H4 (cell line): ENCODE results near the gene SAP30L. TPM values are rescaled to one million over a fixed set of nuclear protein-coding genes. Genes with fewer than 3 reads are reported as not detected.

ENCODE experiments used
- DNase-seq: peaks from one replicate; pipeline ENCODE4 v3.0.0-alpha.2; 2015; ENCODE audit warnings: low spot score
- total RNA-seq: library from RNA; depleted of rRNA; stranded (reverse); fragments of >200 nt; shearing (Covaris generic); gene quantifications from 2 replicates; pipeline ENCODE4 v1.2.3, GENCODE V29; 2014

Gene SAP30L
- total RNA-seq, 1 experiment from 2014 or later = 15.0 TPM

DNA sequence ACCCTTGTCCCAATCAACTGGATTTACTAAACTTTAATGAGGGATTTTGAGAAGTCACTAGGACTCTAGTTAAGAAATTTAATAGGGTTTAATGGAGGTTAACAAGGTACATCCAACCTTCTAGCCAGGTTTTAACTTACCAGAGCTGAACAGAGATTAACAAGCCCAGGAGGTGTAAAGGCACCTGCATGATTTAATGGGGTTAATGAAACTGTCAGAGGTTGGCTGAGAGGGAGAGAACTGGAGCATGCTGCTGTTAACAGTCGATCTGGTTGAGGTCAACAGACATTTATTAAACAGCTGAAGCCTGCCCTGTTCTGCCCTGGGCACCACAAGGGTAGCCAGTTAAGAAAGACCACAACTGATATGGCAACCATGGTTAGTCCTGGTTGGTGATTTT, 18.6 kb downstream of the SAP30L start:
- DNase-seq = no peak

DNA sequence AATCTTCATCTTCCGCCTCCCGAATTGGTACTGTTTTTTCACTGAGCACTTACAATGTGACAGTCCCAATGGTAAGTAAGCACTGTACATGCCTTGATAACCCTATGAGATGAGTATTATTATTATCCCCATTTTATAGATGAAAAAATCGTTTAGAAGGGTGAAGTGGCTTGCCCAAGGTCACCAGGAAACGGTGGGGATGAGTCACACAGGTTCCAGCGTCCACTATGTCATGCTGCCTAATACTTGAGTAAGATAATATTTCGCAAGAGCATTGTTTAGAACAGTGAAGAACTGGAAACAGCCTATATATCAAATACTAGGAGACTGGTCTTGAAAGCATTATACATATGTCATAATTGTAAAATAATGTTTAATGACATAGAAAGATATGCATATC, 19.4 kb downstream of the SAP30L start:
- DNase-seq = peak; percentile 41

DNA sequence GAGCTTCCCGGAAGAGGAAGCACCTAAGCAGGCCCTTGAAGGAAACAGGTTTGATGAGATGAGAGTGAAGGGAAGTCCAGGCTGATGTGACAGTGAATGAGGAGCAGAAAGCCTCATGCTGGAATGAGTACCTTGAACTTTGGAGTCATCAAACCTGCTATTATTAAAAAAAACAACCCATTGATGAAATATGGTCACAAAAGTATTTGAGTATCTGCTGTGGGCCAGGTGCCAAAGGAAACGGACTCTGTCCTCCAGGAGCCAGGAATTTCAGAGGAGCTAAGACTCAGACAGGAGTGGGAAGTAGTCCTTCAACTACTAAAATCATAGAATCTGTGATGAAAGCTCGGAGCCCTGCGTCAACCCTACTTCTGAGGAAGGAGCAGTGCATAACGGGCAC, 20.4 kb downstream of the SAP30L start:
- DNase-seq = no peak

DNA sequence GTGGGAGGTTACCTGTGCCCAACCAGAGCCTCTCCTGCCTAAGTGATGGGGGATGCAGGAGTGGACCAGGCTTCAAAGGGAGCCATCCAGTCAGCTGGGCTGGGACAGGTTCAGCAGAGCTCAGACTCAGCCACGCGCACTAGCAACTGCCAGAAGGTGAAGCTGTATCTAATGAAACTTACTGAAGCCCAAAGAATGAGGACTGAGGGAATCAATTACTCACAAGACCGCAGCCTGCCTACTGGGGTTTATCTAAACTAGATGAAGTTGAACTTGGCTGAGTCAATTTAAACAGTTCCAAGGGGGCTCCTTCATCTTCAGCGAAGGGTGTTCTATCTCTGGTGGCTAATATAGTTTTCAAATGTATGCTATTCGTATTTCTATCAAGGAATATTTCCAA, 20.9 kb downstream of the SAP30L start:
- DNase-seq = no peak

DNA sequence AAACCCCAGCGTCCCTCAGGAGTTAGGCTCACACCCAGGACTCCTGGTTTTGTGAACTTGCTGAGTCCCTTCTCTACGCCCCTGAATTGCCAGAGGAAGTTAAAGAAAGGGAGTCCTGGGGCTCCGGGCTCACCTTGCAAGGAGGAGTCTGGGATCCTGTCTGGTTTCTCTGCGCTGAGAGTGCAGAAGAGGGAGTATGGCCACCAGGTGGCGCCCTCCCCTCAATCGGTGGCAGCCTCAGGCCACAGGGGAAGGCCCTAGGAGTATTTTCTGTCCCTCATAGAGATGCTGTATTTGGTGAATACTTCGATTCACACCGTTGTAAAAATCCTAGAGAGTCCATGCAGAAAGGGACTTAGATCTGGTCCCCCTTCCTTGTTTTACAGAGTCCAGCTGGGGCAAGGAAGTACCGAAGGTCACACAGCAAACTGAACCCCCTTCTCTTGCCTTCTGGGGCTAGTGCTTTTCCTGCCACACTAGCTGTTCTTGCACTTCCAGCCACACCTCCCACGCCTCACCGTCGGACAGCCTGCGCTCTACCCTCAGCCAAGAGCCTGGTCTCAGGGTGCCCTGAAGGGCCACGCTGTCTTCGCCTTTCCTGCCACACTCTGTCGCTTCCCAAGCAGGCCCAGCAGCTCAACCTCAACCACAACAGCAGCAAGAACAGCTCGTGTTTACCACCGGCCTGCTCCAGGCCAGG, 22.0 kb downstream of the SAP30L start:
- DNase-seq = peak; percentile 63

DNA sequence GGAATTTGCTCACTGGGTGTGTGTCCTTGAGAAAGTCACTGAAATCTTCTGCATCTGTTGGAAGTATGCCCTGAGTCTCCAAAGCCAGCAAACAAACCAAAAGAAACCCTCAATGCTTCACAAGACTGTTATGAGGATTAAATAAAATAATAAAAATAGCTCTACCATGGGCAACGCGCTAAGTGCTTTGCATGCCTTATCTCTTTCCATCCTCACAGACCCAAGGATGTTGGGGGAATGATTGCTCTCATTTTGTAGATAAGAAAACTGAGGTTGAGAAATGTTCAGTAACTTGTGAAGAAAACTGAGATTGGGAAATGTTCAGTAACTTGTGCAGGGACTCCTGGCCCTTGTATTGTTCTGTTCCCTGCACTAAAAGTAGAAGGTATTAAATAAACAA, 24.3 kb downstream of the SAP30L start:
- DNase-seq = no peak

DNA sequence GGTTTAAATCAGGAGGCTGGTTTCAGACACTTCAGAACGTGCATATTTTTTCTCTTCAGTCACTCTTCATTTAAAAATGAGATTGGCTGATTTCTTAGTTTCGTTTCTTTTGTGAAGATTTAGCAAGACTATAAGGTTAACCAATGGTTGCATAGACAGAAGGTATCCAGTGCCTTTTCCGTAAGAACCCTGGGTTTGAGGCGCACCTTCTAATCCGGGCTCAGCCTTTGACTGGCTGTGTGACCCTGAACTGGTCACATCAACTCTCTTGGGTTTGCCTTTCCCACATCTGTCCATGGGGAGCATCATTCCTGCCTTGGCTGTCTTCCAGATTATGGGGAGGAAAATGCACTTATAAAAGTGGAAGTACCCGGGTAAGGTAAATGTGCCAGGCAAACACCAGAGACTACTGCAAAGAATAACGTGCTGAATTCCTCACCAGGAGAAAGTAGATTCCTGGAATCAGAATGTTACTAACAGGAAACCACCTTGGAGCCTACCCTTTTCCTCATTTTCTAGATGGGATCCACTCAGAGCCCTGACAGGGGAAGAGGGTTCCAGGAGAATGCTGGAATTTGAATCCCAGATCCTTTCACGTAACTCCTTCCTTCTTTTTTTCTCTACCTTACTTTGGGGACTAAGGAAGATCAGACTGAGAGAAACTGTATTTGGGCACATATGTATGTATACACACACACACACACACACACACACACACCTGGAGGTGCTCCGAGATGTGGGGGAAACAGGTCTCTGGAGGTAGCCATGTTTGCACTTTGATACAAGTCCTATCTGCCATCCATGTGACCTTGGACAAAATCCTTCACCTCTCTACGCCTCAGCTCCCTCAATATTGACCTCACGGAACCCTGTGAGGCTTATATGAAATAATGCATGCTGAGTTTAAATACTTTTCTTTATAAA, 25.4 kb downstream of the SAP30L start:
- DNase-seq = no peak

DNA sequence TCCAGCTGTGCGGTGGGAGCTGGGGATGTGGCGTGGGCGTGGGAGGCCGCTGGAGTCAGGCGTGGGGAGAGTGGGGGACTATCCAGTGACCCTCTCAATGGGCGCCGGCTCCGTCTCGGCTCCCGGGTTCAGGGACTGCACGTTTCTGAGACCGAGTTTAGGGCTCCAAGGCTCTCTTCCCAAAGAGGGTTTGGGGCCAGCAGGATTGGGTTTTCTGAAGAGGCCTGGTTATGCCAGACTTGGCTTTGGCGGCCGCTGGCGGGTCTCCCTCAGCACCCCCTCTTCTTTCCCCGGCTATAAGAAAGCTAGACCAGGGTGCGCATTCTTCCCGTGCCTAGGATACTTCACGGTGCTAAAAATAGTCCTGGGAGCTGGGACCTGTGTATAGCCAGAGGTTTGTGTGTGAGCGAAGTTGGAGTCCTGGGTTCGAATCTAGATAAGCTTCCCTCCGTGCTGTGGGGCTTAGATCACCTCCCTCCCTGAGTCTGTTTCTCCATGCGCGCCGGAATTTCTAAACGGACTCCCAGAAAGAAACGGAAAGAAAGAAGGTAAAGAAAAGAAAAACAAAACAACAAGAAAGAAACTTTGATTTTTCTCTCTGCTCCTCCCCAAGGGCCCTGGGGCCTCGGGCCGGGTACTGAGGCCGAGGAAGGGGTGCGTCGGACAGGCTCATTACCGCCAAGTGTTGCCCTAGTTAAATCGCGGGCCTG, 27.2 kb downstream of the SAP30L start:
- DNase-seq = no peak

DNA sequence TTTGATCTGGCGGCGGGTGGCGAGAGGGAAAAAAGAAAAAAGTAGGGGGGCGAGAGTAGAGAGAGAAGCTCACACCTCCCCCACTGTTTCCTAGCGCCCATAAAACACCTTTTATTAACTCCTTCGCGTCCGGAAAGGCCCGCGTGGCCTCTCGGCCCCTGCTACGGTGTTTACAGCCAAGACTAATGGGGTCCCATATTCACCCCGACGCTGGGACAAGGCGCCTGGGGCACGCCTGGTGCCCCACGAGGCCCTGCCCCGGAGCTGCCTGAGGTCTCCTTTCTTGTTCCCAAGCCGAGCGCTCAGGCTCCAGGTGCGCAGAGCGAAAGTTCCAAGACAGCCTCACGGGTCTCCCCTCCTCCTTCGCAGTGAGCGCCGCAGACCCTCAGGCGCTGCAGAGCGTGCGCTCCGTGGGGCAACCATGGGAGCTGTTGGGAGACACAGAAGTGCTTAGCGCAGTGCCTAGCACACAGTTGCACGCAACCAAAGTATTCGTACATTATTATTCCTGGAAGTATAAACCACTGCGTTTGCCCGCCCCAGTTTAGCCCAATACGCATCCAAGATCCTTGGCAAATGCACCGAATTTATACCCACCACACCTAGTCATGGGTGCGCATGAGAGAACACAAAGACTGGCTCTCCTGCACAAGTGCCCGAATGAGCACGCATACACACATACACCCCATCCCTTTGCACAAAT, 27.9 kb downstream of the SAP30L start:
- DNase-seq = no peak

DNA sequence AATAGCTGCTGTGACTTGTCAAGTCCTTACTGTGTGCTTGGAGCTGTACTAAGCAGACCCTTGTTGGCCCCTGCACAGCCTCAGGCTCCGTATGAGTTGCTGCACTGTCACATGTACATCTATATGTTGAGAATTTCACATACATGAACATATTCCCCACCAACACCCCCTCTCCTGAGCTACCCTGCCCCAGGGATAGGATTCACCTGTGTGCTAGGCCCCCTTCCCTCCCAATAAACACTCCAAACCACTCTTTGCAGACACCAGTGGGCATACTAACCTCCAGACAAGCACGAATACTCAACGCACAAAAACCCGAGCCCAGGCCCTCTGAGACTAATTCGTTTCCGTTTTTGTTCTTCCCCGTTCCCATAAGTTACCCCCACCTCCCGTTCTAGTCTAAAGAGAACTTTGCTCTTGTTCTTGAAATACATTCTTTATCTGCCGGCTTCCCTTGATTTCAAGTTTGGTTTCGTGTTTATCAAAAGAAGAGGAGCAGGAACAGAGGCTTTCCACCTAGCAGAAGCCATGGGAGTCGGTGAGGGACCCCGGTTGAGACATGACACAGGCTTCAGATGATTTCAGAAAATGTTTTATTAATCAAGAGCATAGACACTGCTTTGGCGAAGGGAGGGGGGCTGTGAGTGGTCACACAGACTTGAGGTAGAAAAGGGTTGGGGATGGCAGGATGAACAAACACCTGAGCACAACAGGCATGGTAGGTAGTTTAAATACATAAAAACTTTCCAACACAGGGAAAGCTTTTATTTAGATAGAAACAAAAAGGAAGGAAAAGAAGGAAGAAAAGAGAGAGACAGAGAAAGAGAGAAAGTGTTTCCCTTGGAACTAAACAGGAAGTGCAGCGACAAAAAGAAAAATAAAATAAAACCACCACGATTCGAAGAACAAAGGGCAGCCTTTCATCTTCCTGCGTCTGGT, 28.9 kb downstream of the SAP30L start:
- no peak for DNase-seq

DNA sequence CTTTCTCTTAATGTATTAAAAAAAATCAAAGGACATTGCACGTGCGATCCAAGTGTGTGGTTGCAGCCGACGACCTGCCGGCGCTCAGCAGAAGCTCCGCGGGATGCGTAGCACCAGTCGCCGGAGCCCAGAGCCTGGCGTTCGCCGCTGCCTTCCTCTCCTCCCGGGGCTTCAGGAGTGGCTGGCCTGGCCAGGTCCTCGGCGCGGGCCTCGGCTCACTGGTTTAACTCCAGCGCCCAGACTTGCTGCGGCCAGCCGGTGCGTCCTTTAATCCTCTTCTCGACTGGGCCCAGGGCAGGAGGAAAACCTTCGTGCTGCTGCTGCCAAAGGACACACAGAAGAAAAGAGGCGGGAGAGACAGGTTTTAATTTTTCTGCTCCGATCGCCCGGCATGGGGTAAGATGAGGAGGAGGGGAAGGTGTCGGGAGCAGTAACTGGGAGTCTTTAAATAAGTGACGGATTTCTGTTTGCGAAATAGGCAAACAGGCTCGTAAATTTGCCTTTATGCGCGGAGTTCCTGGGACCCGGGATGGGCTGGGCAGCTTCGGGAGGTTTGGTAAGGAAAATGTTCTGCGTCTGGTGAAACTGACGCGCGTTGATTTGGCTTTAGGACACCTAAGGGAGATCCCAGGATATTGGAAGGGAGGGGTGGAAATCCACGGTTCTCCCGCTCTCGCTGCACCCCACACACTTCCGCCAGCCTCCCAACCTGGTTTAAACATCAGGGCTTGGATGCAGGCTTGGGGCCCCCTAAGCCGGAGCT, 30.0 kb downstream of the SAP30L start:
- no peak for DNase-seq

DNA sequence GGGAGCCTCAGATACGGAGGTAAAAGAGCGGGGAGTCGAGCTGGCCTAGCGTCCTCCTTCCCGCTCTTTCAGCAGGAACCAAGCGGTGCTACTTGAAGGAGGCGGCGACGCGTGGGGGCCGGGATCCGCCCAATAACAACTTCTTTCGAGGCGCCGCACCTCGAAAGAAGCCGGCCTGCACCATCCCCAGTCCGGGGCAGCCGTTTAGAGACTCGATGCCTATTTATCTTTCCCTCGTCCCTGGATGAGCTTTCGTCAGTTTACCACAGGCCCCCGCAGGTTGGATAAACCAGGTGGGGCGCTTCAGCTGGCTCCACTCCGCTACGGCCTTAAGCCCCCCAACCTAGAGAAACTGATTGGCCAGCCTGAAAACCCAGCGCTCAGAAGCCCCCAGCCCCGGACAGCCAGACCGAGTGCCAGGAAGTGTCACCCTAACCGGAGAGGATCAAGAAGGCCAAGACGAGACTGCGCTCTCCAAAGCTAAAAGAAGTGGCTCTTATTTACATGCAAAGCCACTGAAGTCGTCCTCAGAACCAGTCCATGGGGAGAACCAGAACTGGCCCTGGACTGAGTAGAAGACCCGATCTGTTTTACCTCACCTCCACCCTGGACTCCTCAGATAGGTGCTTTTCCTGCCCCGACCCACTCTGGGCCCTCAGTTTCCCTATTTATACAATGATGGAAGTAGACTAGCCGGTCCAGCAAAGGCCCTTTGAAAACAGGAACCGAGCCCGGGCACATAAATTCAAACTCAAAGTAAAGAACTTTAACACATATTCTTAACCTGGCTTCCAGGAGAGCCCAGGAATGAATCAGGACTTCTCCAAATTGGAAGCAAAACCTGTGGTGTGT, 30.8 kb downstream of the SAP30L start:
- DNase-seq = no peak

DNA sequence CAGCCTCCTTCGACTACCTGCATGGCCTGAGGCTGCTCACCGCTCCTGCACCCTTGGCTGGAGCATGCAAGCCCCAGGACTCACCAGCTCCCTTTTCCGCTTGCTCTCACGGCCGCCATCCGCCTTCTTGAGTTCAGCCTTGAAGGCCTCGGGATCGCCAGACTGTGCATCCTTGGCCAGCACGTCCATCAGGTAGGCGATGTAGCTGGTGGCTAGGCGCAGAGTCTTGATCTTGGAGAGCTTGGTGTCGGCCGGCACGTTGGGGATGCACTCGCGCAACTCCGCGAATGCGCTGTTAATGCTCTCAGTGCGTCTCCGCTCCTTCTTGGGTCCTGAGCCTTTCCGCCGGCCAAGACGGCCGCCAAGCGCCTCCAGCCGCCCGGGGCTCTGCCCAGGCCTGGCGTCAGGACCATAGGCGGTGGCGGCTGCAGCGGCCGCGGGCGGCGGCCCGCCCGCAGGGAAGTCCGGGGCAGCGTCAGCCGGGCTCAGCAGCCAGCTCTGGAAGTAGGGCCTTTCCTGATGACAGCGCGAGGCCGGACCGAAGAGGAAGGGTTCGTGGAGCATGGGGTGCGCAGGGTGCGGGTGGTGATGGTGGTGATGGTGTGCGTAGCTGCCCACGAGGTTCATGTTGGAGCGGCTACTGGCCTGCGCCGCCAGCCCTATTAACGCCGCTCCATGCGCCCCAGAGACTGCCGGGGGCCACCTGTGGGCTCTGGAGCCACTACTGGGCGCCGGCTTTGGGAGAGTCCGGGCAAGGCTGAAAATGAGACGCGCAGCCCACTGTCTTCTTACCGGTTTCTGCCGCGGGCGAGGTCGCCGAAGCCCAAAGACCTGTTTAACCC, 31.8 kb downstream of the SAP30L start:
- no peak for DNase-seq

DNA sequence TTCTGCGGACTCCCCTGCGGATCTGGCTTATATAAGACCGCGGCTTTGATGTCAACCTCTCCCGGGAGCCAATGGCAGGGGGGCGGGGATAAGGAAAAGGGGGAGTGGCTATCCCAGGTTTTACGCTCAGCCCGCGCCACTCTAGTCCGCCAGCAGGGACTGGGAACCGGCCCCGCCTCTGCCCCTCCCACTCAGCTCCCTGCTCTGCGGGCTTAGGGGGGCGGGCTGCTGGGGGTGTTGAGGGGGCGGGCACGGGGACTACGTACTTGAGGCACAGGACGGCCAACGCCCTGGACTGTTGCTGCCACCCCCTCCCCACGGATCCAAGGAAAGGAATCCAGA, 32.4 kb downstream of the SAP30L start, which contains the start of gene HAND1:
TSS of gene HAND1 (minus strand) at position 4 of the 342 bp plus-strand sequence. CDS start 219 bp downstream, outside the sequence.
- peak; percentile 29 for DNase-seq

DNA sequence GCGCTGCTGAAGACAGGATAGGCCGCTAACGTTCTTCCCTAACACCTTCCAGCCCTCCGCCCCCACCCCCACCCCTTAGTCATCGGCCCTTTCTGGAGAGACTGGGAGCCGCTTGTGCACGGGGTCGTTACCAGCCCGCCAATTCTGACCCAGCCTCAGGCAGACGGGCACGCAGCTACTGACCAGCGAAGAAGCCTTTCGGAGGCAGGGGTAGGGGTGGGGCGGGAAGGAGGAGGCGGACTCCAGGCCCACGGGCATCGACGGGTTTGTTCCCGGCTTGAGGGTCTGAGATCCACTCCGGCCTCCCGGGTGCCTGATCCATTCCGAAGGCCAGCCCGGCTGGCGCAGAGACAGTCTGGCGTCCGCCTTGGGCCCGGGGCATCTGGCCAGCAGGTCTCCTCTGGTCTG, 33.0 kb downstream of the SAP30L start:
- no peak for DNase-seq

DNA sequence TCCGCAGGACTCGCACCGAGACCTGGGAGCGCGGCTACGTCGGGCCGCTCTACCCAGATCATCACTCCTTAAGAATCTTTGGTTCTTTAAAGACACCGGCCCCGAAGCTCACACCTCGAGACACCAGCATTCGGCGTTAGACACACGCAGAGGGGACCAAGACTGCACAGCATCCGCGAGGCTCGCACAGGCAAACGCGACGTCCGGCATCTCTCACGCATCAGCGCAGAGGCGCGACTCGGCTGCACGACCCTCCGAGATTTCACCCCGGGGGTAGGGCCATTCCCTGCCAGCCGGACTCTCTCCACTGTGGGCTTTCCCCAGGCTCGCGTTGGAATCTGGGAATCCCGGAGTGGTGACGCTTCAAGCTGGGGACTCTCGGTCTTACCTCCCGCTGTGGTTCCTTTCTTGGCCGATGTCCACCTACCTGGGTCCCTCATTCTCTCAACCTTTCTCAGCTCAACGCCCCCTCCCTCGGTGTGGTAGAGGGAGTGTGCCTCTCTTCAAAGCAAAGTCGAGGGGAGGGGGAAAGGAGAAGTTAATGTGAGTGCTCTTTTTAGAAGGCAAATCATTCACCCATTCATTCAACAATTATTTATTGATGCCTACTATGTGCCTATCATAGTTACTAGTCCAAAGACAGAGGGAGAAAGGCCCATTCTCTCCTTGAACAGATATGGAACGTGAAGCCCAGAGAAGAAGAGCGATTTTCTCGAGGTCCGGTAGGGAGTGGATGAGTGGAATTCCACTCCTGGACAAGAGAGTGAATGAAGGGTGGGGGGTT, 33.6 kb downstream of the SAP30L start:
- no peak for DNase-seq
